OCI-LY3 (cell line): ENCODE data around the gene ACVR1.

Experiments used
- H2AFZ ChIP-seq: fragments of 200-600, 300-600 bp; shearing (Covaris generic); 2 replicates; pipeline ENCODE4 v1.6.0; 2014; ENCODE audit warnings: antibody characterized with exemption, low read depth, low read length
- H3K27ac ChIP-seq: fragments of 200-600, 300-600 bp; sonication (generic); 2 replicates; pipeline ENCODE4 v1.5.1; 2014; ENCODE audit warnings: mild to moderate bottlenecking, low read length, moderate library complexity, mixed read lengths
- H3K27me3 ChIP-seq: fragments of 200-600, 300-600 bp; sonication (generic); 2 replicates; pipeline ENCODE4 v1.6.1; 2014; ENCODE audit warnings: low read depth, low read length, mixed read lengths
- H3K36me3 ChIP-seq: fragments of 200-600, 300-600 bp; sonication (generic); replicated peaks from 2 replicates; pipeline ENCODE3; 2014; ENCODE audit warnings: low read depth, low read length, mixed read lengths
- H3K4me1 ChIP-seq: fragments of 300-600, 200-600 bp; sonication (generic); 2 replicates; pipeline ENCODE4 v1.6.1; 2014; ENCODE audit warnings: low read length, mixed read lengths
- H3K4me2 ChIP-seq: fragments of 200-600, 300-600 bp; sonication (generic); 2 replicates; pipeline ENCODE4 v1.6.1; 2014; ENCODE audit warnings: low read length, mixed read lengths
- H3K4me3 ChIP-seq: fragments of 300-600, 200-600 bp; sonication (generic); 2 replicates; pipeline ENCODE4 v1.5.1; 2014; ENCODE audit warnings: antibody characterized with exemption, mild to moderate bottlenecking, low read length, moderate library complexity
- H3K79me2 ChIP-seq: fragments of 300-600, 200-600 bp; shearing (Covaris generic); 2 replicates; pipeline ENCODE4 v1.6.1; 2014; ENCODE audit warnings: mild to moderate bottlenecking, low read length, mixed read lengths
- H3K9ac ChIP-seq: fragments of 300-600, 200-600 bp; shearing (Covaris generic); 2 replicates; pipeline ENCODE4 v1.6.0; 2014; ENCODE audit warnings: mild to moderate bottlenecking, low read length, moderate library complexity
- H3K9me3 ChIP-seq: fragments of 200-600, 300-600 bp; shearing (Covaris generic); 2 replicates; pipeline ENCODE4 v1.6.1; 2014; ENCODE audit warnings: low read length, mixed read lengths; ENCODE audit not compliant: insufficient read depth
- H4K20me1 ChIP-seq: fragments of 200-600, 300-600 bp; sonication (generic); 2 replicates; pipeline ENCODE4 v1.6.1; 2016; ENCODE audit warnings: low read length, mixed read lengths; ENCODE audit not compliant: insufficient read depth
- CTCF ChIP-seq: fragments of 200-600, 300-600 bp; sonication (generic); IDR thresholded peaks from 2 replicates; pipeline ENCODE4 v1.5.1; 2014; ENCODE audit warnings: antibody characterized with exemption, low read length, low read depth
- EZH2phosphoT487 ChIP-seq: fragments of 200-600 bp; shearing (Covaris generic); IDR thresholded peaks from 2 replicates; pipeline ENCODE4 v1.6.1; 2018; ENCODE audit warnings: antibody characterized with exemption, mixed run types, low read depth

ACVR1 gene

DNA sequence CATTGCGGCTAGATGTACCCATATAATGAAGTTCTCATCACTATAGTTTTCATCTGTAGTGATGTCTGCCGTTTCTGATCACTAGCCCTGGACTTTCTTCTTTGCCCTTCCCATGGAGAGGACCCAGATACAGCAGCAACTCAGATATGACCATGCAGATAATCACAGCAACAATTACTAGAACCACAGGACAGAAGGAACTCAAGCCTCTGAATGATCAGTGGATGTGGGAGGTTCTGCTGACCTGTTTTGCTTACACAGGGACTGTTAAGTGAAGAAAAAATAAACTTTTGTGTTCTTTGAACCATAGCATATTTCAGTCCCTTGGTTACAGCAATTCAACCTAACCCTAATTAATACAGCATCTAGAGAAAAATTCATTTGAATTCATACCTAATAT lies 62.7 kb downstream of the ACVR1 start:
- Histone ChIP-seq H3K9ac (no peak overlapping the region), H3K4me3 (no peak overlapping the region), H3K27ac (no peak overlapping the region), H3K4me2 (no peak overlapping the region), H2AFZ (no peak overlapping the region), H3K36me3 (no peaks in the 10 kb centered on the region), H3K9me3 (no peaks in the 10 kb centered on the region), H3K27me3 (no peaks in the 10 kb centered on the region), H3K79me2 (no peaks in the 10 kb centered on the region), H4K20me1 (no peaks in the 10 kb centered on the region), H3K4me1 (peaks cover 4% of the 10 kb centered on the region; the same call in 1 of the 2 replicates)
- TF ChIP-seq EZH2phosphoT487 (no peak), CTCF (no peak)

GRCh38 chr2:157810037-157810436 lies 66.1 kb downstream of the ACVR1 start:
- Histone ChIP-seq H3K27ac (no peak overlapping the region), H3K4me3 (no peak overlapping the region), H4K20me1 (no peaks in the 10 kb centered on the region), H3K79me2 (no peaks in the 10 kb centered on the region), H3K36me3 (no peaks in the 10 kb centered on the region), H3K27me3 (no peaks in the 10 kb centered on the region), H2AFZ (no peak overlapping the region), H3K4me2 (no peak overlapping the region), H3K9ac (no peak overlapping the region), H3K9me3 (no peaks in the 10 kb centered on the region), H3K4me1 (peaks cover 4% of the 10 kb centered on the region; the same call in 1 of the 2 replicates)
- TF ChIP-seq EZH2phosphoT487, result no peak
- TF ChIP-seq CTCF, result no peak

DNA sequence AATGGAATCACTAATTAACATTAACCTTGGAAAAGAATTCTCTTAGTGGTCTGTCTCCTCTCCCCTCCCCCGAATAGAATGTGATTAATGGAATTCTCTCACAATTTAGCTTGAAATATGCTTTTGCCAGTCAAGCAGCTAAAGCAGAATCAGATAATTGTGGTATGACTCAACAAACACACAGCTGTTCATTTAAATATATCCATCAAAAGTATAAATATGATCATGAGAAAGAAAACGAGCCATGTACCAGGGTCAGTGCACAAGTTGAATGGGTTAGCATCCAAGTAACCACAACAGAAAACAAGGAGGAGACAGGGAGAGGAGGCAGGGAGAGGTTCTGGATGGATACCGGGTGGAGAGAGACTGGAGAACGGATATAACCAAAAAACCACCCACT lies 66.9 kb downstream of the ACVR1 start:
- no peak for TF ChIP-seq CTCF
- TF ChIP-seq EZH2phosphoT487, result no peak
- Histone ChIP-seq H3K79me2 (no peaks in the 10 kb centered on the region), H3K36me3 (no peaks in the 10 kb centered on the region), H3K9me3 (no peaks in the 10 kb centered on the region), H3K9ac (no peak overlapping the region), H2AFZ (no peak overlapping the region), H3K4me1 (peaks cover 4% of the 10 kb centered on the region; the same call in 1 of the 2 replicates), H4K20me1 (no peaks in the 10 kb centered on the region), H3K27me3 (no peaks in the 10 kb centered on the region), H3K4me3 (no peak overlapping the region), H3K27ac (no peak overlapping the region), H3K4me2 (no peak overlapping the region)

GRCh38 chr2:157808421-157808820 lies 67.7 kb downstream of the ACVR1 start:
- TF ChIP-seq EZH2phosphoT487, result no peak
- TF ChIP-seq CTCF, result no peak
- H3K27ac ChIP-seq, result no peak overlapping the region
- no peaks in the 10 kb centered on the region for H3K36me3 ChIP-seq
- H3K9ac ChIP-seq, result no peak overlapping the region
- H3K4me3 ChIP-seq, result no peak overlapping the region
- no peaks in the 10 kb centered on the region for H3K9me3 ChIP-seq
- no peaks in the 10 kb centered on the region for H3K27me3 ChIP-seq
- H3K4me2 ChIP-seq, result no peak overlapping the region
- no peaks in the 10 kb centered on the region for H3K79me2 ChIP-seq
- H3K4me1 ChIP-seq, result peaks cover 4% of the 10 kb centered on the region; the same call in 1 of the 2 replicates
- H2AFZ ChIP-seq, result no peak overlapping the region
- H4K20me1 ChIP-seq, result no peaks in the 10 kb centered on the region
